Measurements from ENCODE around the gene PIGQ. TPM values are rescaled to one million over a fixed set of nuclear protein-coding genes. Genes with fewer than 3 reads are reported as not detected.

Gene PIGQ
- total and polyA plus RNA-seq, 12 donors: 13.7 to 43.7 (median 20.2) TPM

DNA sequence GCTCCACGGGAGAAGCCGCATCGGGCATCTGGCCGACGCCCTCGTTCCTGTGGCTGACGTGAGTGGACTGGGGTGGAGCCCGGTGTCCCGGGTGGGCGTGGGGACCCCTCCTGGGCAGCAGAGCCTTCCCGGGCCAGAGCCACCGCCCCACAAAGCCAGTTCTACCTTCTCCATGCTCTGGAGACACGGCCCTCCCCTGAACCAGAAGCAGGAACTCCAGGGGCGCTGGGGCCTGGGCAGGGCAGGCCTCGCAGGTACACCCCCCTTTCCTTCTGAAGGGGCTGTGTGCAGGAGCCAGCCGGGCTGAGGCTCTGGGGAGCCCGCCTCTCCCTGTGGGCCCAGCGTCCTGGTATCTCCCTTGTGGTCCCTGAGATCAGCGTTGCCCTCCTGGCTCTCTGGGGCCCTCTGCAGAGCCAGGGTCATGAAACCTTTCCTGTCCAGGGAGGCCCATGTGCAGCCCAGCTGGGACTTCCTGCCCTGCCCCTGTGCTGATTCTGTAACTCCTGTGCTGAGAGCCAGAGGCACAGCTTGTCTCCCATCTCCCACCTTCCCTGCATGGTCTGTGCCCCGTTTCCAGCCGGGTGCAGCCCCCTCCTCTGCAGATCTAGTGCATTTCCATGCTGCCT lies 6.5 kb downstream of the PIGQ start:
- WGBS, 2 donors: 81 to 82% methylated on average over 21 of the region's 21 CpGs
- DNase-seq: no peak
- TF ChIP-seq, protein P1, sequence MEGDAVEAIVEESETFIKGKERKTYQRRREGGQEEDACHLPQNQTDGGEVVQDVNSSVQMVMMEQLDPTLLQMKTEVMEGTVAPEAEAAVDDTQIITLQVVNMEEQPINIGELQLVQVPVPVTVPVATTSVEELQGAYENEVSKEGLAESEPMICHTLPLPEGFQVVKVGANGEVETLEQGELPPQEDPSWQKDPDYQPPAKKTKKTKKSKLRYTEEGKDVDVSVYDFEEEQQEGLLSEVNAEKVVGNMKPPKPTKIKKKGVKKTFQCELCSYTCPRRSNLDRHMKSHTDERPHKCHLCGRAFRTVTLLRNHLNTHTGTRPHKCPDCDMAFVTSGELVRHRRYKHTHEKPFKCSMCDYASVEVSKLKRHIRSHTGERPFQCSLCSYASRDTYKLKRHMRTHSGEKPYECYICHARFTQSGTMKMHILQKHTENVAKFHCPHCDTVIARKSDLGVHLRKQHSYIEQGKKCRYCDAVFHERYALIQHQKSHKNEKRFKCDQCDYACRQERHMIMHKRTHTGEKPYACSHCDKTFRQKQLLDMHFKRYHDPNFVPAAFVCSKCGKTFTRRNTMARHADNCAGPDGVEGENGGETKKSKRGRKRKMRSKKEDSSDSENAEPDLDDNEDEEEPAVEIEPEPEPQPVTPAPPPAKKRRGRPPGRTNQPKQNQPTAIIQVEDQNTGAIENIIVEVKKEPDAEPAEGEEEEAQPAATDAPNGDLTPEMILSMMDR (IDR thresholded peaks at IDR 0.05): no peak
- Histone ChIP-seq H3K27ac (no peak overlapping the region), H3K4me1 (peaks cover 0 to 10% (median 0%) of the 10 kb centered on the region in 9 donors), H3K27me3 (no peaks in the 10 kb centered on the region), H3K36me3 (peaks cover 0 to 50% (median 12%) of the 10 kb centered on the region in 9 donors), H3K4me3 (no peak overlapping the region), H3K9me3 (no peaks in the 10 kb centered on the region)
- no peak for ATAC-seq
- intact Hi-C loops (cut with DNase I): loop anchor here in 2 of 10 donors (5.0 kb wide), 2 partner anchors 81 to 86 kb away; no protein-coding TSS in a partner anchor

DNA sequence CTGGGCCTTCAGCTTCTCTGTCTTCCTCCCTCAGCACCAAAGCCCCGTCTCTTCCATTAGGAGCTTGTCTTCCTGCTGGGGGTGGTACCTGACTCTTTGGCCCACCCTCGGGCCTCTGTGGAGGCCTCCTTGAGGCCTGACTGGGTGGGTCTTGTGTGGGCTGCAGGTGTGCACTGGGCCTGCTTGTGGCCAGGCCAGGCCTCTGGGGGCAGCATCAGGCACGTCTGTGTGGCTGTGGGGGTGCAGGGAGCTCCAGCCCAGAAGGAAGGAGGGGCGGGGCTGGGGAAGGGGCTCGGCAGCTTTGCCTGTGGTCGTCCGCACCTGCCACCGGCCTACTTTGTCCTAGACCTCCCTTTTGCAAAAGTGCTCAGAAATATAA lies 7.0 kb downstream of the PIGQ start:
- Histone ChIP-seq H3K9me3 (no peaks in the 10 kb centered on the region), H3K4me1 (peaks cover 0 to 10% (median 0%) of the 10 kb centered on the region in 9 donors), H3K27me3 (no peaks in the 10 kb centered on the region), H3K36me3 (peaks cover 0 to 49% (median 12%) of the 10 kb centered on the region in 9 donors), H3K27ac (no peak overlapping the region), H3K4me3 (no peak overlapping the region)
- TF ChIP-seq, protein P1 (IDR thresholded peaks at IDR 0.05): no peak
- ATAC-seq (no peak), DNase-seq (no peak)
- 71 to 80% methylated on average over 8 of the region's 8 CpGs for WGBS, 2 donors
- intact Hi-C loops (cut with DNase I): loop anchor here in 2 of 10 donors (5.0 kb wide), 2 partner anchors 80 to 85 kb away; no protein-coding TSS in a partner anchor

DNA sequence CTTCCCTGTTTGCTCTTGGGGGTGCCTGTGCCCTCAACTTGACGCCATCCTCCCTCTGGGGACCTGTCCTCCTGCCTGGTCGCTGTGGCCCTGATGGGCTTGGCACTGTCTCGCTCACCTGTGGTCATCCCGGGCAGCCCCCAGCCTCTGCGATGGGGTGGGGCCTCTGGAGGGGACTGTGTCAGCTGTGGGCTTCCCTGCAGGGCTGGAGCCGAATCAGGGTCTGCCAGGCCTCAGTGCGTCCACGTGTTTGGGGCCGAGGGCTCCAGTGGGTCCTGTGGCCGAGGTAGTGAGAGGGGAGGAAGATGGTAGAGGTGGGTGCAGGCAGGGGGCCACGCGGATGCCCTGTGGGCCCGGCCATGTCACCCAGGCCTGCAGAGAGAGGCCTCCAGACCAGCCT lies 8.0 kb downstream of the PIGQ start:
- Histone ChIP-seq H3K27ac (no peak overlapping the region), H3K27me3 (no peaks in the 10 kb centered on the region), H3K4me3 (no peak overlapping the region), H3K36me3 (peaks cover 0 to 43% (median 12%) of the 10 kb centered on the region in 9 donors), H3K4me1 (peaks cover 0 to 10% (median 0%) of the 10 kb centered on the region in 9 donors), H3K9me3 (no peaks in the 10 kb centered on the region)
- 93 to 94% methylated on average over 13 of the region's 13 CpGs for WGBS, 2 donors
- DNase-seq: no peak
- TF ChIP-seq, protein P1 (IDR thresholded peaks at IDR 0.05): no peak
- ATAC-seq: no peak
- intact Hi-C loops (cut with DNase I): loop anchor here in 2 of 10 donors (5.0 kb wide), 2 partner anchors 80 to 85 kb away; no protein-coding TSS in a partner anchor

DNA sequence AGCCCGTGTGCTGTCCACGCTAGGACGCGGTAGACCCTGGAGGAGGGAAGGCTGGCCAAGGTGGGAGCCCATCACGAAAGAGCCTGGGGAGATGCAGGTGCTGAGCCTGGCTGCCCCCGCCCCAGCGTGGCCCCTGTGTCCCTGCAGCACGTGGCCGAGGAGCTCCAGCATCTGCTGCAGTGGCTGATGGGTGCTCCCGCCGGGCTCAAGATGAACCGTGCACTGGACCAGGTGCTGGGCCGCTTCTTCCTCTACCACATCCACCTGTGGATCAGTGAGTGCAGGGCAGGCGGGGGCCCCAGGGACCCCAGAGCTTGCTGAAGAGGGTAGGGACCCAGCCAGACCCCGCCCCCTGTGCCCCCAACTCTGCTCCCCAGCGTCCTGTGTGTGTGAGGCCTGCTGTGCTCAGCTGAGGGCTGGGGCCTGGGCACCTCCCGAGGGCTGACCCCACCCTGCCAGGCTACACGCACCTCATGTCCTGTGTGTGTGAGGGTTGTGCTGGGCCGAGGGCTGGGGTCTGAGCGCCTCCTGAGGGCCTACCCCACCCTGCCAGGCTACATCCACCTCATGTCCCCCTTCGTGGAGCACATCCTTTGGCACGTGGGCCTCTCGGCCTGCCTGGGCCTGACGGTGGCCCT lies 8.6 kb downstream of the PIGQ start:
- Histone ChIP-seq H3K4me3 (no peak overlapping the region), H3K9me3 (no peaks in the 10 kb centered on the region), H3K4me1 (peaks cover 0 to 14% (median 5%) of the 10 kb centered on the region in 9 donors), H3K27ac (no peak overlapping the region), H3K36me3 (peaks cover 0 to 48% (median 12%) of the 10 kb centered on the region in 9 donors), H3K27me3 (no peaks in the 10 kb centered on the region)
- 83 to 91% methylated on average over 23 to 24 of the region's 24 CpGs for WGBS, 2 donors
- intact Hi-C loops (cut with DNase I): loop anchor here in 2 of 10 donors (5.0 kb wide), 2 partner anchors 79 to 84 kb away; no protein-coding TSS in a partner anchor
- DNase-seq: no peak
- TF ChIP-seq, protein P1 (IDR thresholded peaks at IDR 0.05): no peak
- ATAC-seq: no peak
